WTC11 (cell line): Measurements from ENCODE around the gene PRKCQ.

Experiments used
- AFF4 ChIP-seq: sonication (generic); formaldehyde crosslinking; IDR thresholded peaks from 2 replicates; pipeline ENCODE4 v1.8.1; 2023; ENCODE audit warnings: mild to moderate bottlenecking, missing genetic modification reagents, borderline replicate concordance
- CBFB ChIP-seq: sonication (generic); formaldehyde crosslinking; IDR thresholded peaks from 2 replicates; pipeline ENCODE4 v1.8.1; 2022; ENCODE audit warnings: mild to moderate bottlenecking, low read depth, missing genetic modification reagents
- CDX4 ChIP-seq: fragments of 250-450 bp; sonication (Bioruptor Pico); IDR thresholded peaks from 2 replicates; pipeline ENCODE4 v1.9.0; 2021; ENCODE audit warnings: moderate library complexity, mild to moderate bottlenecking, inconsistent platforms, borderline replicate concordance
- ETV6 ChIP-seq: sonication (generic); formaldehyde crosslinking; IDR thresholded peaks from 2 replicates; pipeline ENCODE4 v1.8.1; 2022; ENCODE audit warnings: mild to moderate bottlenecking, missing genetic modification reagents
- HMGXB4 ChIP-seq: sonication (generic); formaldehyde crosslinking; IDR thresholded peaks from 2 replicates; pipeline ENCODE4 v1.8.1; 2023; ENCODE audit warnings: mild to moderate bottlenecking, moderate library complexity, missing genetic modification reagents
- JUN ChIP-seq: sonication (generic); formaldehyde crosslinking; IDR thresholded peaks from 2 replicates; pipeline ENCODE4 v1.8.0; 2023; ENCODE audit warnings: mild to moderate bottlenecking, missing genetic modification reagents
- NR2C2 ChIP-seq: sonication (generic); formaldehyde crosslinking; IDR thresholded peaks from 2 replicates; pipeline ENCODE4 v1.8.0; 2022; ENCODE audit warnings: mild to moderate bottlenecking, missing genetic modification reagents
- SP1 ChIP-seq: sonication (generic); formaldehyde crosslinking; conservative IDR thresholded peaks from 2 replicates; pipeline ENCODE4 v1.8.1; 2022; ENCODE audit warnings: missing genetic modification reagents
- TEAD4 ChIP-seq: sonication (generic); formaldehyde crosslinking; IDR thresholded peaks from 2 replicates; pipeline ENCODE4 v1.8.0; 2022; ENCODE audit warnings: mild to moderate bottlenecking, missing genetic modification reagents
- TF ChIP-seq, protein P1 (sequence below): fragments of 200-600 bp; IDR thresholded peaks from 2 replicates; pipeline ENCODE4 v1.8.0; 2022; ENCODE audit warnings: antibody characterized with exemption
- TF ChIP-seq, protein P2 (sequence below): sonication (generic); formaldehyde crosslinking; IDR thresholded peaks from 2 replicates; pipeline ENCODE4 v1.8.1; 2023; ENCODE audit warnings: mild to moderate bottlenecking, missing genetic modification reagents, moderate library complexity
- TF ChIP-seq, protein P3 (sequence below): sonication (generic); formaldehyde crosslinking; IDR thresholded peaks from 2 replicates; pipeline ENCODE4 v1.8.0; 2022; ENCODE audit warnings: mild to moderate bottlenecking, missing genetic modification reagents

- TF ChIP-seq NR2C2 (CRISPR knock-in tag), result no peak
- no peak for TF ChIP-seq AFF4 (CRISPR knock-in tag)
- TF ChIP-seq ETV6 (CRISPR knock-in tag), result no peak
- TF ChIP-seq, protein P1, sequence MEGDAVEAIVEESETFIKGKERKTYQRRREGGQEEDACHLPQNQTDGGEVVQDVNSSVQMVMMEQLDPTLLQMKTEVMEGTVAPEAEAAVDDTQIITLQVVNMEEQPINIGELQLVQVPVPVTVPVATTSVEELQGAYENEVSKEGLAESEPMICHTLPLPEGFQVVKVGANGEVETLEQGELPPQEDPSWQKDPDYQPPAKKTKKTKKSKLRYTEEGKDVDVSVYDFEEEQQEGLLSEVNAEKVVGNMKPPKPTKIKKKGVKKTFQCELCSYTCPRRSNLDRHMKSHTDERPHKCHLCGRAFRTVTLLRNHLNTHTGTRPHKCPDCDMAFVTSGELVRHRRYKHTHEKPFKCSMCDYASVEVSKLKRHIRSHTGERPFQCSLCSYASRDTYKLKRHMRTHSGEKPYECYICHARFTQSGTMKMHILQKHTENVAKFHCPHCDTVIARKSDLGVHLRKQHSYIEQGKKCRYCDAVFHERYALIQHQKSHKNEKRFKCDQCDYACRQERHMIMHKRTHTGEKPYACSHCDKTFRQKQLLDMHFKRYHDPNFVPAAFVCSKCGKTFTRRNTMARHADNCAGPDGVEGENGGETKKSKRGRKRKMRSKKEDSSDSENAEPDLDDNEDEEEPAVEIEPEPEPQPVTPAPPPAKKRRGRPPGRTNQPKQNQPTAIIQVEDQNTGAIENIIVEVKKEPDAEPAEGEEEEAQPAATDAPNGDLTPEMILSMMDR, result no peak
- no peak for TF ChIP-seq JUN (CRISPR knock-in tag)
- TF ChIP-seq CDX4 (CRISPR knock-in tag), result no peak
- TF ChIP-seq, protein P2, sequence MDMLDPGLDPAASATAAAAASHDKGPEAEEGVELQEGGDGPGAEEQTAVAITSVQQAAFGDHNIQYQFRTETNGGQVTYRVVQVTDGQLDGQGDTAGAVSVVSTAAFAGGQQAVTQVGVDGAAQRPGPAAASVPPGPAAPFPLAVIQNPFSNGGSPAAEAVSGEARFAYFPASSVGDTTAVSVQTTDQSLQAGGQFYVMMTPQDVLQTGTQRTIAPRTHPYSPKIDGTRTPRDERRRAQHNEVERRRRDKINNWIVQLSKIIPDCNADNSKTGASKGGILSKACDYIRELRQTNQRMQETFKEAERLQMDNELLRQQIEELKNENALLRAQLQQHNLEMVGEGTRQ (CRISPR knock-in tag), result no peak
- TF ChIP-seq TEAD4 (CRISPR knock-in tag), result no peak
- no peak for TF ChIP-seq SP1
- no peak for TF ChIP-seq HMGXB4
- TF ChIP-seq, protein P3, sequence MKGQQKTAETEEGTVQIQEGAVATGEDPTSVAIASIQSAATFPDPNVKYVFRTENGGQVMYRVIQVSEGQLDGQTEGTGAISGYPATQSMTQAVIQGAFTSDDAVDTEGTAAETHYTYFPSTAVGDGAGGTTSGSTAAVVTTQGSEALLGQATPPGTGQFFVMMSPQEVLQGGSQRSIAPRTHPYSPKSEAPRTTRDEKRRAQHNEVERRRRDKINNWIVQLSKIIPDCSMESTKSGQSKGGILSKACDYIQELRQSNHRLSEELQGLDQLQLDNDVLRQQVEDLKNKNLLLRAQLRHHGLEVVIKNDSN (CRISPR knock-in tag), result no peak
- no peak for TF ChIP-seq CBFB (CRISPR knock-in tag)
These were observed 186.0 kb downstream of the PRKCQ start for GRCh38 chr10:6394084-6394483.
